Ovary (tissue), 3 donors: ENCODE results near the gene NEO1.

Experiments
- POLR2A ChIP-seq: fragments of 450-650 bp; IDR thresholded peaks from one replicate; pipeline ENCODE4 v1.6.1; 2017; ENCODE audit warnings: antibody characterized with exemption, mild to moderate bottlenecking, moderate library complexity
- TF ChIP-seq, protein P1 (sequence below), 3 donors: fragments of 450-650 bp in 2 of 3; fragments of 200-600 bp in 1 of 3; IDR thresholded peaks; one replicate each; pipeline versions ENCODE4 v1.5.1 to v1.8.0; 2016 to 2022; ENCODE audit warnings: antibody characterized with exemption in 3 of 3, mild to moderate bottlenecking in 1 of 3
- donor health status: DM: no; HTN: no; CAD: no.

DNA sequence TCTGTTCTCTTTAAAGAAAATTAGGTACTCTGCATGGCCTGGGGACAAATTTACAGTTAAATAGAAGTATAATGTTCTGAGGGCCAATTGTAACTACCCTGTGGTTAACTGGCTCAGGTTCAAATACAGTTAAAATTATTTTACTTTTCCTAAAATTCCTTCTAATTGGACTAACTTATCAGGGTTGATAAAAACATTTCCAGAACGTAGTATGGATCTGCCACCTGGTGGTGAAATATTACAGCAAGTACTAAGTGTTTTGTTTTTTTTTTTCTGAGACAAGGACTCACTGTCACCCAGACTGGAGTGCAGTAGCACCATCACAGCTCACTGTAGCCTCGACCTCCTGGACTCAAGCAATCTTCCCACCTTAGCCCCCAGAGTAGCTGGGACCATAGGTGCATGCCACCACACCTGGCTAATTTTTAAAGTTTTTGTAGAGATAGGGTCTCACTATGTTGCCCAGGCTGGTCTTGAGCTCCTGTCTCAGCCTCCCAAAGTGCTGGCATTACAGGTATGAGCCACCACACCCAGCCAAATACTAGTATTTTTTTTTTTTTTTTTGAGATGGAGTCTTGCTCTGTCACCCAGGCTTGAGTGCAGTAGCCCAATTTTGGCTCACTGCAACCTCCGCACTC, 29.2 kb downstream of the NEO1 start:
- no peak for TF ChIP-seq POLR2A
- TF ChIP-seq, protein P1, sequence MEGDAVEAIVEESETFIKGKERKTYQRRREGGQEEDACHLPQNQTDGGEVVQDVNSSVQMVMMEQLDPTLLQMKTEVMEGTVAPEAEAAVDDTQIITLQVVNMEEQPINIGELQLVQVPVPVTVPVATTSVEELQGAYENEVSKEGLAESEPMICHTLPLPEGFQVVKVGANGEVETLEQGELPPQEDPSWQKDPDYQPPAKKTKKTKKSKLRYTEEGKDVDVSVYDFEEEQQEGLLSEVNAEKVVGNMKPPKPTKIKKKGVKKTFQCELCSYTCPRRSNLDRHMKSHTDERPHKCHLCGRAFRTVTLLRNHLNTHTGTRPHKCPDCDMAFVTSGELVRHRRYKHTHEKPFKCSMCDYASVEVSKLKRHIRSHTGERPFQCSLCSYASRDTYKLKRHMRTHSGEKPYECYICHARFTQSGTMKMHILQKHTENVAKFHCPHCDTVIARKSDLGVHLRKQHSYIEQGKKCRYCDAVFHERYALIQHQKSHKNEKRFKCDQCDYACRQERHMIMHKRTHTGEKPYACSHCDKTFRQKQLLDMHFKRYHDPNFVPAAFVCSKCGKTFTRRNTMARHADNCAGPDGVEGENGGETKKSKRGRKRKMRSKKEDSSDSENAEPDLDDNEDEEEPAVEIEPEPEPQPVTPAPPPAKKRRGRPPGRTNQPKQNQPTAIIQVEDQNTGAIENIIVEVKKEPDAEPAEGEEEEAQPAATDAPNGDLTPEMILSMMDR (IDR thresholded peaks at IDR 0.05) = peak; percentile 62 to 67 (median 66)
